Testis (tissue), 3 donors: ENCODE data around the gene RLIM. TPM values are rescaled to one million over a fixed set of nuclear protein-coding genes. Genes with fewer than 3 reads are reported as not detected.
A peak's percentile ranks its signal among the peaks of the same experiment; 100 is the strongest.

Experiments
- DNase-seq: peaks from one replicate; pipeline ENCODE4 v3.0.0-alpha.2; 2019
- H3K27ac ChIP-seq, 2 donors: fragments of 200-600 bp; sonication (generic); one replicate each; pipeline ENCODE4 v1.5.1; 2019
- H3K27me3 ChIP-seq: fragments of 200-600 bp; sonication (generic); one replicate; pipeline ENCODE4 v1.5.1; 2019
- H3K36me3 ChIP-seq: fragments of 200-600 bp; sonication (generic); one replicate; pipeline ENCODE4 v1.5.1; 2017; ENCODE audit warnings: low read depth; ENCODE audit errors: missing control alignments
- H3K4me1 ChIP-seq: fragments of 200-600 bp; sonication (generic); one replicate; pipeline ENCODE4 v1.5.1; 2019
- H3K4me3 ChIP-seq, 2 donors: fragments of 200-600 bp; sonication (generic); one replicate each; pipeline ENCODE4 v1.5.1; 2017 to 2019
- H3K9me3 ChIP-seq: fragments of 200-600 bp; sonication (generic); one replicate; pipeline ENCODE4 v1.5.1; 2017
- POLR2A ChIP-seq: fragments of 450-650 bp; IDR thresholded peaks from one replicate; pipeline ENCODE4 v1.6.1; 2017; ENCODE audit warnings: antibody characterized with exemption, mild to moderate bottlenecking, moderate library complexity
- WGBS, 2 donors: methylation state at CpG; one replicate each; pipeline ENCODE4 v1.1.5; 2018; 5-methylcytosine and 5-hydroxymethylcytosine counted together
- intact Hi-C: fragments of 100-400 bp; cut with DNase I; formaldehyde crosslinking; loops from one replicate; pipeline ENCODE4 v1.15.1; 2023; ENCODE audit warnings: low total_unique reads
- polyA plus RNA-seq: library from polyadenylated mRNA; stranded (reverse); fragments of 350-450 nt; fragmentation: Illumina TruSeq; extraction: RNeasy Lipid Tissue Mini Kit (QIAGEN cat#74804); gene quantifications from one replicate; pipeline ENCODE4 v1.2.3, GENCODE V29; 2014; ENCODE audit warnings: low read depth, low replicate concordance; ENCODE audit not compliant: insufficient read depth
- total RNA-seq, 2 donors: library from RNA; depleted of rRNA; stranded (reverse); fragments of >200 nt; gene quantifications; one replicate each; pipeline ENCODE4 v1.2.3, GENCODE V29; 2016
- TF ChIP-seq, protein P1 (sequence below), 3 experiments: fragments of 450-650 bp in 2 of 3; fragments of 200-600 bp in 1 of 3; sonication (generic) in 1 of 3; IDR thresholded peaks; one replicate each; pipeline ENCODE4 v1.5.1; 2016 to 2019; ENCODE audit warnings: antibody characterized with exemption in 3 of 3, mild to moderate bottlenecking in 2 of 3, moderate library complexity in 1 of 3

The RLIM gene
- total and polyA plus RNA-seq, 3 donors from 2014 or later: 11.5 to 30.9 (median 29.7) TPM

DNA sequence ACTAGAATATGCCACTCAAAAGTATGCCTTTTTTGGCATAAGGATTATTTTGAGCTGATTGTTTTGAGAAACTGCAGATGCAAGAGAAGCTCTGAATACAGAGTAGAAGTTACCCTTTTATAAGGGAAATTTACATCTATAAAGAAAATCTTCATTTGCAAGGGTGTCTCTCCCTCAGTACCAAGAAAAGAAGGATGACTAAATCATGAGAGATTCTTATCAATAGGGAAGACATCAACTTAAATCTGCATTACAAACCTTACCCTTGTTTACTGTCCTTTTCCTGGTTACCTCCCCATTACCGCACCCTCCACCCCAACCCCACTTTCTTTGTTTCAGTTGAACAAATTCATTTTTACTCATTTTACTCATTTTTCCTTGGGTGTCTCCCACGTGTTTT lies 62.5 kb downstream of the RLIM start:
- intact Hi-C loops: no loop called here
- no peak for DNase-seq

DNA sequence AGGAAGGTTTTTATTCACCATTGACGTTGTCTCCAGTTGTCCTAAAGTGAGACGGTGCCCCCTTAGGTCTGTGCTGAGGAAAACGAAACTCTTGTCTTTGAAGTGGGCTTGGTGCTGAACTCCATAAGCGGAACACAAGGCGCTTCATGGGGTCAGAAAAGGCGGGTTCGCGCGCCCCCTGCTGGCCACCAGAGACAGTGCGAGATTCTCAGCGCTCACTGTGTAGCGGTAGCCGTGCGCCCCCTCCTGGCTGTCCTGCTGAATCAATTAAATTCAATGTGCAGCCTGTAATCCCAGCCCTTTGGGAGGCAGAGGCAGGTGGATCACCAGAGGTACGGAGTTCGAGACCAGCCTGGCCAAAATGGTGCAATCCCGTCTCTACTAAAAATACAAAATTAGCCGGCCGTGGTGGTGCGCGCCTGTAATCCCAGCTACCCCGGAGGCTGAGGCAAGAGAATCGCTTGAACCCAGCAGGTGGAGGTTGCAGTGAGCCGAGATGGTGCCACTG lies 64.1 kb downstream of the RLIM start:
- TF ChIP-seq POLR2A: no peak
- TF ChIP-seq, protein P1, sequence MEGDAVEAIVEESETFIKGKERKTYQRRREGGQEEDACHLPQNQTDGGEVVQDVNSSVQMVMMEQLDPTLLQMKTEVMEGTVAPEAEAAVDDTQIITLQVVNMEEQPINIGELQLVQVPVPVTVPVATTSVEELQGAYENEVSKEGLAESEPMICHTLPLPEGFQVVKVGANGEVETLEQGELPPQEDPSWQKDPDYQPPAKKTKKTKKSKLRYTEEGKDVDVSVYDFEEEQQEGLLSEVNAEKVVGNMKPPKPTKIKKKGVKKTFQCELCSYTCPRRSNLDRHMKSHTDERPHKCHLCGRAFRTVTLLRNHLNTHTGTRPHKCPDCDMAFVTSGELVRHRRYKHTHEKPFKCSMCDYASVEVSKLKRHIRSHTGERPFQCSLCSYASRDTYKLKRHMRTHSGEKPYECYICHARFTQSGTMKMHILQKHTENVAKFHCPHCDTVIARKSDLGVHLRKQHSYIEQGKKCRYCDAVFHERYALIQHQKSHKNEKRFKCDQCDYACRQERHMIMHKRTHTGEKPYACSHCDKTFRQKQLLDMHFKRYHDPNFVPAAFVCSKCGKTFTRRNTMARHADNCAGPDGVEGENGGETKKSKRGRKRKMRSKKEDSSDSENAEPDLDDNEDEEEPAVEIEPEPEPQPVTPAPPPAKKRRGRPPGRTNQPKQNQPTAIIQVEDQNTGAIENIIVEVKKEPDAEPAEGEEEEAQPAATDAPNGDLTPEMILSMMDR (IDR thresholded peaks at IDR 0.05): peak; percentile 91 to 97 (median 94)
- H3K4me1 ChIP-seq: no peaks in the 10 kb centered on the region
- WGBS, 2 donors: 13 to 20% methylated on average over 12 to 13 of the region's 24 CpGs
- H3K9me3 ChIP-seq: no peaks in the 10 kb centered on the region
- no peak overlapping the region for H3K27ac ChIP-seq
- intact Hi-C loops: no loop called here
- no peaks in the 10 kb centered on the region for H3K36me3 ChIP-seq
- DNase-seq: peak; percentile 88
- H3K27me3 ChIP-seq: no peaks in the 10 kb centered on the region
- no peak overlapping the region for H3K4me3 ChIP-seq

More for the DNA sequence above, 62.5 kb downstream of the RLIM start:
- 52 to 57% methylated on average over 2 of the region's 2 CpGs for WGBS, 2 donors
- Histone ChIP-seq H3K36me3 (no peaks in the 10 kb centered on the region), H3K27me3 (no peaks in the 10 kb centered on the region), H3K27ac (no peak overlapping the region), H3K4me3 (no peak overlapping the region), H3K4me1 (no peaks in the 10 kb centered on the region), H3K9me3 (no peaks in the 10 kb centered on the region)
- TF ChIP-seq, protein P1 (IDR thresholded peaks at IDR 0.05): no peak
- no peak for TF ChIP-seq POLR2A

DNA sequence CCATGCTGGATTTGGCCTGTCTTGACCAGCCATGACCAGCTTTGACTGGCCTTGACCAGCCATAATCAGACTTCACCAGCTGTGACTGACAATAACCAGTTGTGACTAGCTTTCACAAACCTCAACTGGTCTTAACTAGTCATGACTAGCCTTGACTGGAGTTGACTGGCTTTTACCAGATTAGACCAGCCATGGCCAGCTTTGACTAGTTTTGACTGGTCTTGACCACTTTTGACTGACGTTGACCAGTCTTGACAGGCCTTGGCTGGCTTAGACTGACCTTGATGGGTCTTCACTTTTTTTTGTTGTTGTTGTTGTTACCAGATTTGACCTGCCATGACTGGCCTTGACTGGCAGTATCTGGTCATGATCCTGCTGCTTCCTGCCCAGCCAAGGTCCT lies 67.4 kb downstream of the RLIM start:
- Histone ChIP-seq H3K36me3 (no peaks in the 10 kb centered on the region), H3K27me3 (no peaks in the 10 kb centered on the region), H3K27ac (no peak overlapping the region), H3K4me3 (no peak overlapping the region), H3K9me3 (no peaks in the 10 kb centered on the region), H3K4me1 (no peaks in the 10 kb centered on the region)
- intact Hi-C loops: no loop called here
- DNase-seq: no peak
- TF ChIP-seq, protein P1 (IDR thresholded peaks at IDR 0.05): no peak
- TF ChIP-seq POLR2A: no peak
- 80 to 83% methylated on average over 1 of the region's 1 CpG for WGBS, 2 donors

GRCh38 chrX:74545880-74546523 lies 68.4 kb downstream of the RLIM start:
- no peak overlapping the region for H3K4me3 ChIP-seq
- 86% methylated on average over 1 of the region's 1 CpG; no CpG with 5 or more reads in 1 of the 2 donors for WGBS, 2 donors
- H3K36me3 ChIP-seq: no peaks in the 10 kb centered on the region
- H3K9me3 ChIP-seq: no peaks in the 10 kb centered on the region
- DNase-seq: no peak
- intact Hi-C loops: no loop called here
- H3K4me1 ChIP-seq: no peaks in the 10 kb centered on the region
- TF ChIP-seq, protein P1 (IDR thresholded peaks at IDR 0.05): no peak
- H3K27me3 ChIP-seq: no peaks in the 10 kb centered on the region
- no peak overlapping the region for H3K27ac ChIP-seq
